ENCODE data around the gene ANKRD12. TPM values are rescaled to one million over a fixed set of nuclear protein-coding genes. Genes with fewer than 3 reads are reported as not detected.
A peak's percentile ranks its signal among the peaks of the same experiment; 100 is the strongest.

The ANKRD12 gene
- total and polyA plus RNA-seq, 10 of the 15 experiments (the other 5 are each of a cell fraction or from before 2014, with no cell fraction given) = 5.9 to 45.7 (median 20.2) TPM

- TF ChIP-seq BCL3 (IDR thresholded peaks at IDR 0.05; ENCODE audit: borderline replicate concordance, insufficient read depth, low read depth, low read length, poor library complexity, severe bottlenecking) = peak; percentile 30
- peak; percentile 78 for TF ChIP-seq CBFB (IDR thresholded peaks at IDR 0.05; ENCODE audit: low read depth)
- TF ChIP-seq CHD1 (IDR thresholded peaks at IDR 0.05; ENCODE audit: low read depth, low read length) = peak; percentile 97
- TF ChIP-seq POLR2AphosphoS5 (IDR thresholded peaks at IDR 0.05; ENCODE audit: low read length) = peak; percentile 83; the same call in 1 of the 2 replicates
- no peak for TF ChIP-seq NR2C2 (IDR thresholded peaks at IDR 0.05; ENCODE audit: borderline replicate concordance, control insufficient read depth, insufficient read length, low read depth)
- no peak; the same call in none of the 2 replicates for TF ChIP-seq MXI1 (IDR thresholded peaks at IDR 0.05; ENCODE audit: low read depth, low read length)
- no peak for TF ChIP-seq KDM1A (IDR thresholded peaks at IDR 0.05; ENCODE audit: borderline replicate concordance)
- peak; percentile 79; the same call in 1 of the 2 replicates for TF ChIP-seq CBX5 (IDR thresholded peaks at IDR 0.05; ENCODE audit: low read depth)
- TF ChIP-seq RAD51 (IDR thresholded peaks at IDR 0.05) = peak; percentile 99
- TF ChIP-seq, protein P1, sequence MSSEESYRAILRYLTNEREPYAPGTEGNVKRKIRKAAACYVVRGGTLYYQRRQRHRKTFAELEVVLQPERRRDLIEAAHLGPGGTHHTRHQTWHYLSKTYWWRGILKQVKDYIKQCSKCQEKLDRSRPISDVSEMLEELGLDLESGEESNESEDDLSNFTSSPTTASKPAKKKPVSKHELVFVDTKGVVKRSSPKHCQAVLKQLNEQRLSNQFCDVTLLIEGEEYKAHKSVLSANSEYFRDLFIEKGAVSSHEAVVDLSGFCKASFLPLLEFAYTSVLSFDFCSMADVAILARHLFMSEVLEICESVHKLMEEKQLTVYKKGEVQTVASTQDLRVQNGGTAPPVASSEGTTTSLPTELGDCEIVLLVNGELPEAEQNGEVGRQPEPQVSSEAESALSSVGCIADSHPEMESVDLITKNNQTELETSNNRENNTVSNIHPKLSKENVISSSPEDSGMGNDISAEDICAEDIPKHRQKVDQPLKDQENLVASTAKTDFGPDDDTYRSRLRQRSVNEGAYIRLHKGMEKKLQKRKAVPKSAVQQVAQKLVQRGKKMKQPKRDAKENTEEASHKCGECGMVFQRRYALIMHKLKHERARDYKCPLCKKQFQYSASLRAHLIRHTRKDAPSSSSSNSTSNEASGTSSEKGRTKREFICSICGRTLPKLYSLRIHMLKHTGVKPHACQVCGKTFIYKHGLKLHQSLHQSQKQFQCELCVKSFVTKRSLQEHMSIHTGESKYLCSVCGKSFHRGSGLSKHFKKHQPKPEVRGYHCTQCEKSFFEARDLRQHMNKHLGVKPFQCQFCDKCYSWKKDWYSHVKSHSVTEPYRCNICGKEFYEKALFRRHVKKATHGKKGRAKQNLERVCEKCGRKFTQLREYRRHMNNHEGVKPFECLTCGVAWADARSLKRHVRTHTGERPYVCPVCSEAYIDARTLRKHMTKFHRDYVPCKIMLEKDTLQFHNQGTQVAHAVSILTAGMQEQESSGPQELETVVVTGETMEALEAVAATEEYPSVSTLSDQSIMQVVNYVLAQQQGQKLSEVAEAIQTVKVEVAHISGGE (CRISPR knock-in tag; IDR thresholded peaks at IDR 0.05) = no peak
- peak; percentile 62; the same call in 1 of the 2 replicates for TF ChIP-seq PAX5 (IDR thresholded peaks at IDR 0.05; ENCODE audit: borderline replicate concordance, low read depth, low read length)
- peak; percentile 47; the same call in 1 of the 2 replicates for TF ChIP-seq PKNOX1 (IDR thresholded peaks at IDR 0.05)
- peak; percentile 97 for TF ChIP-seq KLF5 (IDR thresholded peaks at IDR 0.05; ENCODE audit: partially characterized antibody)
- TF ChIP-seq NKRF (conservative IDR thresholded peaks at IDR 0.05) = peak; percentile 85
- TF ChIP-seq SMARCA5 (IDR thresholded peaks at IDR 0.05) = no peak; the same call in 1 of the 2 replicates
- TF ChIP-seq SUZ12 (IDR thresholded peaks at IDR 0.05; ENCODE audit: unreplicated experiment) = no peak
These were observed at the start of gene ANKRD12 (continued) for GRCh38 chr18:9136315-9137155.

Measured in GM12878 (cell line).